OCI-M2 (cell line): Measurements from ENCODE around the gene BLTP2.
"Not testable (repeated sequence)": the region's sequence is repeated elsewhere in the genome, so short reads cannot be mapped to it uniquely, and the experiment has no call there.

Experiments used
- DNase-seq: peaks from one replicate; lab custom pipeline; 2025; ENCODE audit not compliant: unreplicated experiment; lab: John Stamatoyannopoulos, UW

Gene BLTP2

DNA sequence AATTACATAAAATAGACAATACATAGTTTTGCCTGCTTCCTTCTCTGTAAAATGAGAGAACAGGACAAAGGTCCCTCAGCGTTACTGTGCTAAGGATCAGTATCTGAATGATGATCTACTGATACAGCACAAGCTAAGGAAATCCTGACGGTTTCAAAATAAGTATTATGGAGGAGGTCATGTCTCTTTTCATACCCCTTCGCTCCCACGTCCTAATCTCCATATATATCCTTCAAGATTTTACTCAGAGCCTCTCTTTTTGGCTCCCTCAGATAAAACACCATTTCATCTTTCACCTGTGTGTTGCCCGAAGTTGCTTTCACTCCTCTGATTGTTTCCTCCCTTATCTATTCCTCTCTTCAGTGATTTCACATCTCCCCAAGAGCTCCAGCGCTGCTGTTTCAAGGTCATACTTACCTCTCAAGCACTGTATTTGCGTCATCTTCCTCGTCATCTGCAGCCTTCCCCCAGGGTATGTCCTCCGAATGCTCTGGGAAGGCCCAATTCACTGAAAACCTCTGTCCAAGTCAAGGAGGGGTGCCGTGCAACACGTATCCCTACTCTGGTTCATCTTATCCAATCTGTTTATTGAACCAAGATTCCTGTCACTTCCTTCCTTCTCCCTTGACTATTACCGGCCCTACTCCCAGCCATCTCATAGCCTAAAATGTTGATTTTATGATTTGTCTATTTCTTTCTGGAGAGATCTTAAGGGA is 1.2 kb upstream of the BLTP2 start:
- DNase-seq: no peak

- DNase-seq: no peak
Observed at GRCh38 chr17:28645576-28645939, 600 bp upstream of the BLTP2 start.

- DNase-seq: peak; percentile 35
Observed at GRCh38 chr17:28643983-28644786, 773 bp downstream of the BLTP2 start.

- no peak for DNase-seq
Observed at GRCh38 chr17:28641579-28641978, 3.4 kb downstream of the BLTP2 start.

DNA sequence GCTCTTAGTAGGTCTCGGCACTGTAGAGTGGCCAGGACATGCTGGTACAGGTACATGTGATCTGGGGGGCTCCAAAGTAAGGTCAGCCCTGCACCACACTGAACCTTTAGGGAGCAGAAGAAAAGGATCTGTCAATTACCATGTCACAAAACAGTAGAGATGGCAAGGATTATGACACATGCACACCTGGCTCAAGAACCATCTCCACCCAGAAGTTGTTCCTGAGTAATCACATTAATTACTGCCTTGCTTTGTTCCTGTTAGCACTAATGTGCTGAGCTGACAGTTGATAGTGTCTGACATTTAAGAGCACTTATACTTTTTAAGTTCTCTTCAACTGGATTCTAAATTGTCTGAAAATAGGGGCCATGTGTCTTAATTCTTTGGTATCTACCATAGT is 9.5 kb downstream of the BLTP2 start:
- DNase-seq: no peak

DNA sequence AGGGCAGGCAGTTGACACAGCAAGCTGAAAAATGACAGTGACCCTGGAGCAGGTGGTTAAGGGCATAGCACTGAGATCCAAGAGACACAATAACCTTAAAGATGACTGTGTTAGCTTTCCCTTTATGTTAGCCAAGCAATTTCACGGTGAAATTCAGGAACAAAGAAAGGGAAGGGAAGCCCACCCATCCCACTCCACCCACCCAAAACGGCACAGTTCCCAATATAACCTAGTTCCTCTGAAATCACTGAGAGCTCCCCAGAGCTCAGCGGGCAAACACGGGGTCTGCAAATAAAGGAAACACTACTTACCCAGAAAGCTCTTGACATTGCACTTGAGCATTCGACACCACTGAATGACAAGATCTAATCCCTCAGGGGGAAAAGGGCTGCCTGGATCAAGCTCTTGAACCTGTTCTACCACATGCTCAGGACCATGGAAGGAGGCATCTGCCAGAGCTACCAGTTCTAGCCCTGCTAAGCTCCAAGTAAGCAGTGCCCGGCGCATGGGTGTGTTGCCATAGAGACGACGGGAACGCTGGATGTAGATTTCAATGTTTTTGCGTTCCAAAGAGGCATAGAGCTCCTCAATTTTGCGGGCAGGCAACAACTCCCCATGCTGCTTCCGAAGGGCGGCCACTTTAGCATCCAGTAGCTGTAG is 10.6 kb downstream of the BLTP2 start:
- no peak for DNase-seq

GRCh38 chr17:28626818-28627217 is 18.1 kb downstream of the BLTP2 start:
- DNase-seq: no peak

DNA sequence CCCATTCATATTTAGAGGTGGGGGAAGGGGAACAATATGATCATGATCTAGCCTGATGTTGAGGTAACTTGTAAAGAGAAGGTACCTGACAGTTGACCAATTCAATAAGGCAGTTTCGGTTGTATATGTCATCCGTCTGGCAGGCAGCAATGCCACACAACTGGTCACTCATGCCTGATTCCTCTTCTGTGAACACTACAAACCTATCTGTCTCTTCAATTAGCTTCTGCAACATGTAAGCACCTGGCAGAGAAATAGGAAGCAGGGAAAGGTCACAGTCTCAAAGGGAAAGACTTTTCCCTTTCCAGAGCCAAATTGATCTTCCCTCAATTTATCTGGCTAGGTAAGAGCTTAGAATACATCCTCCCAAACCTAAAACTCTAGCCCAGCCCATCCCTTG is 20.8 kb downstream of the BLTP2 start:
- no peak for DNase-seq

DNA sequence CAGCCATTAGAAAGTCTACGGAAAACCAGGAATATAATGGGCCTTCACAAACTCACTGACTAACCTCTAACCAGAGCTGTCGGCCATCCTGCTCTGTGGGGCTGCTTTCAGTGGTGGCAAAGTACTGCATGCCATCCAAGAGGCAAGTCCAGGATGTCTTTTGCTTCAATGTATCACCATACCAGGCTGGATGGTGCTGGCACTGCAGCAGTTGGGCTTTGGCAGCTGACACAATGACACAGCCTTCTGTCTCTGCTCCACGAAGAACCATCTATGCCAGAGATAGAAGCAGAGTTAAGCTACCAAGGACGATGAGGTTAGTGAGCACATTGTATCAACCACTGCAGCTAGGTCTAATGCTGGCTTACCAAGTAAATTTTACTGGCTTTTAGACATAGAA is 21.3 kb downstream of the BLTP2 start:
- no peak for DNase-seq

DNA sequence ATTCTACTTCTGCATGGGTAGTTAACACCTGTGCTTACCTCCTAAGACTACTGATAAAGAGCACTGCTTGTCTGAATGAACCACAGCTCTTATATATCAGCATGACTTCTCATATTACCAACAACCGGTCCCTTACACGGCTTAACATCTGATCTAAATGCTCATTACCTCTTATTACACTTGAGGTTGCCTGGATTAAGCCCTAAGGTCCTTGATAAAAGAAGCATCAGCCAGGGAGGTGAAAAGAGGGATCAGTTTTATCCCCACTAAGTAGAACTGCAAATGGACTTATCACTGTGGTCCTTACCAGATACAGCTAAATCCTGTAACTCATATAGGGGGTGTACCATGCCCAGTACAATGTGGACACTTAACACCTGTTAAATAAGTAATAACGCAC is 22.8 kb downstream of the BLTP2 start:
- no peak for DNase-seq

- no peak for DNase-seq
Observed at GRCh38 chr17:28620010-28620409, 24.9 kb downstream of the BLTP2 start.

GRCh38 chr17:28618464-28618863 is 26.5 kb downstream of the BLTP2 start:
- no peak for DNase-seq

DNA sequence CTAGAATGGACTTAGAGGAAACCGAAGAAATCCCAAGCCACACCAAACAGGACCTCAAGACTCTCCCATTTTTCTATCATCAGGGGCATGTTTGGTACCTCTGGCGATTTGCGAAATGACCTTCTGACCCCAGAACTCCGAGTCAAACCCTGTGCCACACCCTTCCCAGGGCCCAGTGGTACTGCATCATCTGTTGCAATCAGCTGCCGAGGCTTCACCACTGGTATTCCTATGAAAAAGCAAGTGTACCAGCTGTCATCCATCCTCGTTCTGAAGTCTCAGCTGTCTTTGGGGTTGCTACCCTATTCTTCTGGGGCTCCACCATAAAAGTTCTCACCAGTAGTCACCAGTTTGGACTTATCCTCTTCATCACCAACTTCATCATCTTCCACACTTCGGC is 28.7 kb downstream of the BLTP2 start:
- DNase-seq: no peak

DNA sequence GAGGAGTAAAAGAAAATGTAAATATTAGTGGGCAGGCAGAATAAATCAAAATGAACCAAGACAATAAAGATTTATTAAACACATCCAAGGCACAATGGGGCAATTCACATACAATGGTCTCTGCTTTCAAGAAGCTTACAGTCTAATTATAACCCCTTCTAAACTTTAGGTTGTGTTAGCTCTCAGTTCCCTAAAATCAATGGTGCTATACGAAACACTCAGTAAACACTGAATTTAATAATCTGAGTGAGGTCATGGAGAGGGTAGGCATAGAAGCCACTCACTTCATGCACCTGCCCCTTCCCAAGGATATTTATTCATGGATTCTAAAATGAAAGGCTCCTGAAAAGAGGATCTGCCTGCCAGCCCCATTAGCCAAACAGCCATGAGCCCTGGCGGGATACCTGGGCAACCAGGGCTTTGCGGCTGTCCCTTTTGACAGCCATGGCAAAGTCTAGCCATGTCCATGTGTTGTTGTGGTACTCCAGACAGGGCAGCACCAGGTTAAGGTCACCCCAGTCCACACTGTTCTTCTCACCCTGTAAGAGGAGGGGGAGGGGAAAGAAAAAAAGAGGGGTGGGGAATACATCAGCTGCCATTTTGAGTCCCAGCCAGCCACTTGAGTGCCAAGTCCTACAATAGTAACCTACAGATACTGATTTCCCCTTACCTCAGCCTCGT is 29.6 kb downstream of the BLTP2 start:
- no peak for DNase-seq

DNA sequence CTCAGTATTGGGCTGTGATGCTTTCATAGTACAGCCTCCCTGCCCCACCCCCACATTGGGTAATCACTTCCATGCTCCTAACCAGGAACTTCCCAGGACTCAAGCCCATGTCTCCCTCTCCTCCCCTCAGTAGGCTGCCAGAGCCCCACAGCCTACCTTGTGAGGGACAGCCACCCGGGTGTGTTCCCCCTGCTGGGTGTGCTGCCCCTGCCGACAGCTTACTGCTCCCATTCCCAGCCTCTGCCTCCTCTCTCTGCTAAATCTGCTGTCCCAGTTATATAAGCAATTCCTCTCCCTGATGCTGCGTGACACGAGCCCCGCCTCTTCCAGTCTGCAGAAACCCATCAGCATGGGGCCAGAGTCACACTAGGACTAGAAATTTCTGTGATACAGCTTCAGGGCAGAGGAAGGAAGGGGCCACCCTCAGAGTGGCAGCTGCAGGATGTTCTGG is 31.0 kb downstream of the BLTP2 start, which contains the start of gene RSKR:
RSKR (minus strand) TSS at position 255 of the 451 bp plus-strand sequence; CDS start at position 231, 24 bp downstream.
- no peak for DNase-seq

DNA sequence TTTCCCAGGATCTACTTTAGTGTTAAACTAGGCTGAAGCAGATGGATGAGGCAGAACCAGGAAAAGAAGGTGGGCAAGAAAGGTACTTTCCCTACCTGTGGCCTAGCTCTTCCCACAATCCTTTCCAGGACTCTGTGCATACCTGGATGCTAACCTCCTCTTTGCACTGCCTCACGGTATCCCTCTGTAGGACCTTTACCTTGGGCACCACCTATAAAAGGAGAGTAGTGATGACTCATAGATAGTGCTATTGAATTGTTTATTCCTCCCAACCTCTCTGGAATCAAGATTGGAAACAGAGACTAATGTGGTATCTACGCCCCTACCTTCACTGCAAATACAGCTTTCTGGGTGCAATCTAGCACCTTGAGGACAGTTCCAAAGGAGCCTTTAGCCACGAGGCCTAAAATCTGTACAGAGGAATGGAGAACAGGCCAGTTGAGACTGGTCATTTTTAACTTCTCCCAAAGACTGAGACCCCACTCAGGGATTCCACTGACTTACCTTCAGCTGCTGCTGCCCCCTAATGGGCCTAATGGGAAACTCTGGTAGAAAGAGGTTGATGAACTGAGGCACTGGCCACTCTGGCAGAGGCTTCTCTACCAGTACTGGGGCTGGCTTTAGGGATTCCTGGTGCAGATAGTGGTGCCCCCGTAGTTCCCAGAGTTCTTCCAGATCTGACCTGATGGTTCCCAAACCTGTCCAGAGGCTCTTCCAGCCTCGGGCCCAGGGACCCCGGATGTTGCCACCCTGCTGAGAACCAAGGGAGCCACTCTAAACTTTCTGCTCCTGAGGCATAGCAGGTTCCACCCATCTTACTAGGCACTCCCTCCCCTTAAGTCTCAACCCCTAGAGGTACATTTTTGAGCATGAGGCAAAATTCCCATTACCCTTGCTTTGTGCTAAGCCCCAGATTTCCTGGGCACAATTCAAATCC is 31.8 kb downstream of the BLTP2 start:
- no peak for DNase-seq

DNA sequence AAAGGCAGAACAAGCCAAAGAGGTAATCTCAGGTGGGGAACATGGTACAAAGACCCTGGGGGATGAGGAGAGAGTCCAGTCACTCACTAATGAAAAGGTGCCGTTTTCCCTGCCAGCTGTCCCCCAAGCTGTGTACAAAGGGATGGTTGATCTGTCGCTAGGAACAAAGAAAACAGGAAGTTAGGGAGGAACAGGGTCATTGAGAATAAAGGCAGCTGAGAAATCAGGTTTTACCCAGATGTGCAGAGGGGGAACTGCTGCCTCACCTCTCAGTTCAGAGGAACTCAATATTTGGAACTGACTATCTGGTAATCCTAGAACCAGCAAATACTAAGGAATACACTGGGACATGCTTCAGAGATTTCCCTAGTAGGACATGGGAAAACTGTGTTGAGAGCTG is 32.4 kb downstream of the BLTP2 start:
- no peak for DNase-seq

- DNase-seq: no peak
Observed at GRCh38 chr17:28610376-28610775, 34.6 kb downstream of the BLTP2 start.

DNA sequence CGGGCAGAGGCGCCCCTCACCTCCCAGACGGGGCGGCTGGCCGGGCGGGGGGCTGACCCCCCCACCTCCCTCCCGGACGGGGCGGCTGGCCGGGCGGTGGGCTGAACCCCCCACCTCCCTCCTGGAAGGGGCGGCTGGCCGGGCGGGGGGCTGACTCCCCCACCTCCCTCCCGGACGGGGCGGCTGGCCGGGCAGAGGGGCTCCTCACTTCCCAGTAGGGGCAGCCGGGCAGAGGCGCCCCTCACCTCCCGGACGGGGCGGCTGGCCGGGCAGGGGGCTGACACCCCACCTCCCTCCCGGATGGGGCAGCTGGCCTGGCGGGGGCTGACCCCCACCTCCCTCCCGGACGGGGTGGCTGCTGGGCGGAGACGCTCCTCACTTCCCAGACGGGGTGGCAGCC is 40.9 kb downstream of the BLTP2 start:
- not testable (repeated sequence) for DNase-seq
